Activated CD4-positive, alpha-beta T cell treated with anti-CD3 and anti-CD28 coated beads, Interleukin-2, amount 50 U/mL, for 48 hours (primary cell): ENCODE measurements around the gene NT5C2.
A peak's percentile ranks its signal among the peaks of the same experiment; 100 is the strongest.
"Not testable (repeated sequence)": the region's sequence is repeated elsewhere in the genome, so short reads cannot be mapped to it uniquely, and the experiment has no call there.

Experiments
- DNase-seq, 2 experiments: peaks; one replicate each; pipeline ENCODE4 v3.0.0-alpha.2; 2020

The NT5C2 gene

DNA sequence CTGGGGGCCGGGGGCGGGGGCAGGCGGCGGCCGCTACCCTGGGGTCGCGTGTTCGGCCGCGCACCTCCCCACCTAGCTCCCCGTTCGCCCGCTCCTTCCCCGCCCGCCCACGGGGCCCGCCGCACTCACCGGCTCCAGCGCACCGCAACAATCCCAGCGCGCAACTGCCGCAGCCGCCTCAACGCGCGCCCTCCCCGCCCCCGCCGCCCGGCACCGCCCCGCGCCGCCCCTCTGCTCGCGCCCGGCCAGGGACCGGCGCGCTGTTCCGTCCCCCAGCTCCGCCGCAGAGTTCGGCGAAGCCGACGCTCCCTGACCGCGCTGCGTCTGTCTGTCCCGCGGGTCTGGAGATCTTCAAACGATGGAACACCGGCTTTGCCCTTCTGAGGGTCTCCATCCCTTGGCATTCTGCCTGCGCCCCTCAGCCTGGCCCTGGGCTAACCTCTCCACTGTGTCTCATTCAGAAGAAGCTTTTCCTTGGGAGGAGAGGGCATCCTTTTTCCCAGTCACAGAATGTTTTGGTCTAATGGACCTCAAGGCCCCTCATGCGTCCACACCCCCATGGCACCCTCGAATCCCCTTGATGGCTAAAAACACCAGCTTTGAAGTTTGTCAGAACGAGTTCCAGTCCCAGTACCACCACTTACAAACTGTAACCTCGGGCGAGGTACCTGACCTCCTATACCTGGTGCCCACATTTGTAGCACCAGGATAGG lies at the start of gene NT5C2:
NT5C2 (minus strand) TSS at position 166 of the 713 bp plus-strand sequence. CDS start 18,314 bp downstream, outside the sequence.
- DNase-seq: peak; percentile 82 to 83

GRCh38 chr10:103241262-103242011 lies 48.4 kb upstream of the NT5C2 start:
- no peak for DNase-seq

DNA sequence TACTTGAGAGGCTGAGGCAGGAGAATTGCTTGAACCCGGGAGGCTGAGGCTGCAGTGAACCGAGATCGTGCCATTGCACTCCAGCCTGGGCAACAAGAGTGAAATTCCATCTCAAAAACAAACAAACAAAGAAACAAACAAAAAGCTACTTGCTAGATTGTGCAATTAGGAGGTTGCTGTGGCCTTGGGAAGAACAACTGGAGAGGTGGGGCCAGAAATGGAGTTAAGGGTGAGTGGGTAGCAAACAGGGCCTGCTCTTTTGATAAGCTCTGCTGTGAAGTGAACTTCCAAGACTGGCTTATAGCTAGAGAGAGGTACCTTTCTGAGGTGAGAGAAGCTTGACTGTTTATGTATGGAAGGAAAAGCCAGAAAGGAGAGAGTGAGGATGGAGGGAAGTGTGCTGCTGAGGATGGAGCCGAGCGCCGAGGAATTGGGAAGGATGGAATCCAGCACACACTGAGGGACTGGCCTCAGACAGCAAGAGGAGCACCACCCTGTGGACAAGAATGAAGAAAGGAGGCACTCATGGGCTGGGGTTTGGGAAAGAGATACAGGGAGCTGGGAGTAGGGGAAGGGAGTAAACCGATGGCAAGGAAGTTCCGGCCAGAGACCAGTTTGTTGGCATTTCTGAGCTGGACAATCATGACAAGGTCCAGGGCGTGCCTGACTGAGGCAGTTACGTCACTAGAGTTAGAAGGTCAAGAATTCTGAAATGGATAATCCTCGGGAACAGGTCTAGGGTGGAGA lies 45.6 kb upstream of the NT5C2 start:
- DNase-seq: no peak

- no peak for DNase-seq
These were observed 42.7 kb upstream of the NT5C2 start for GRCh38 chr10:103235775-103236174.

- DNase-seq: no peak
These were observed 39.9 kb upstream of the NT5C2 start for GRCh38 chr10:103232772-103233488.

GRCh38 chr10:103232131-103232673 lies 39.1 kb upstream of the NT5C2 start:
- no peak for DNase-seq

GRCh38 chr10:103231047-103231551 lies 38.0 kb upstream of the NT5C2 start:
- DNase-seq: no peak

DNA sequence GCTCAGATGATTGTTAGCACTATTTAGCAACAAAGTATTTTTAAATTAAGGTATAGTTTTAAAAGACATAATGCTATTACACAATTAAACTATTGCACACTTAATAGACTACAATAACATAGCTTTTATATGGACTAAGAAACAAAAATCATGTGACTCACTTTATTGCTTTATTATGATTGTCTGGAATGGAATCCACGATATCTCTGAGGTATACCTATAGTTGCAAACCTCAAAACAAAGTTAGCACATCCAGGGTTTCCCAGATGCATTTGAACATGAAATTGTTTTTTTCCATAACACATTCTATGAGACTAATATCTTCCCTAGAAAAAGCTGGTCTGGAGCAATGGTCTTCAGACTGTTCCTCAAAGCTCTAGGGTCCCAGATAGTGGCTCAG lies 34.3 kb upstream of the NT5C2 start:
- no peak for DNase-seq

DNA sequence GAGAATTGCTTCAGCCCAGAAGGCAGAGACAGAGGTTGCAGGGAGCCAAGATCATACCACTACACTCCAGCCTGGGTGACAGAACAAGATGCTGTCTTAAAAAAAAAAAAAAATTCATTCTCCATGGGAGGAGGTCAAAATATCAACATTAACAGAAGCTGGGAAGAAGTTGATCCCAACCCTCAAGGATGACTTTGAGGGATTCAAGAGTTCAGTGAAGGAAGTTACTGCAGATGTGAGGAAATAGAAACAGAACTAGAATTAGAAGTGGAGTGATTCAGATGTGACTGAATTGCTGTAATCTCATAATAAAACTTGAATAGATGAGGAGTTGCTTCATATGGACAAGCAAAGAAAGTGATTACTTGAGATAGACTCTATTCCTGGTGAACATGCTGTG lies 32.9 kb upstream of the NT5C2 start:
- no peak for DNase-seq

DNA sequence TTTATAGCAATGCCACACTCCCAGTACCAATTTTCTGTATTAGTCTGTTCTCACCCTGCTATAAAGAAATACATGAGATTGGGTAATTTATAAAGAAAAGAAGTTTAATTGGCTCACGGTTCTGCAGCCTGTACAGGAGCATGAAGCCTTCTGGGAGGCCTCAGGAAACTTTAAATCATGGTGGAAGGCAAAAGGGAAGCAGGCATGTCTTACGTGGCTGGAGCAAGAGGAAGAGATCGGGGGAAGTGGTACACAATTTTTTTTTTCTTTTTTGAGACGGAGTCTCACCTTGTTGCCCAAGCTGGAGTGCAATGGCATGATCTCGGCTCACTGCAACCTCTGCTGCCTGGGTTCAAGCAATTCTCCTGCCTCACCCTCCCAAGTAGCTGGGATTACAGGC lies 31.6 kb upstream of the NT5C2 start:
- DNase-seq: not testable (repeated sequence)

DNA sequence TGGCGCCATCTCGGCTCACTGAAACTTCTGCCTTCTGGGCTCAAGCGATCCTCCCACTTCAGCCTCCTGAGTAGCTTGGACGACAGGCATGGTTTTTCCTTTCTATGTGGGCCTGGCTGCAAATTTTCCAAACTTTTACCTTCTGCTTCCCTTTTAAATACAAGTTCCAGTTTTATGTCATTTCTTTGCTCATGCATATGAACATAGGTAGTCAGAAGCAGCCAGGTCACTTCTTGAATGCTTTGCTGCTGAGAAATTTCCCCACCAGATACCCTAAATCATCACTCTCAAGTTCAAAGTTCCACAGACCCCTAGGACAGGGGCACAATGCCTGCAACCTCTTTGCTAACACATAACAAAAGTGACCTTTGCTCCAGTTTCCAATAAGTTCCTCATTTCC lies 31.1 kb upstream of the NT5C2 start:
- DNase-seq: no peak

DNA sequence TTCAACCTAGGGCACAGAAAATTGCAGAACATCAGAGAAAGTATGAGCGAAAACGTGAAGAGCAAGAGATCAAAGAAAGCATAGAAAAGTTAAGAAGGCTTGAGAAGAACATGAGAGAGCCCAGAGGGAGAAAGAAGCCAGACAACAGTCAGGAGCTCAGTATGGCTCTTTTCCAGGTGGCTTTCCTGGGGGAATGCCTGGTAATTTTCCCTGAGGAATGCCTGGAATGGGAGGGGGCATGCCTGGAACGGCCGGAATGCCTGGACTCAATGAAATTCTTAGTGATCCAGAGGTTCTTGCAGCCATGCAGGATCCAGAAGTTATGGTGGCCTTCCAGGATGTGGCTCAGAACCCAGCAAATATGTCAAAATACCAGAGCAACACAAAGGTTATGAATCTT lies 23.3 kb upstream of the NT5C2 start:
- DNase-seq: not testable (repeated sequence)

GRCh38 chr10:103215601-103216000 lies 22.5 kb upstream of the NT5C2 start:
- no peak for DNase-seq

DNA sequence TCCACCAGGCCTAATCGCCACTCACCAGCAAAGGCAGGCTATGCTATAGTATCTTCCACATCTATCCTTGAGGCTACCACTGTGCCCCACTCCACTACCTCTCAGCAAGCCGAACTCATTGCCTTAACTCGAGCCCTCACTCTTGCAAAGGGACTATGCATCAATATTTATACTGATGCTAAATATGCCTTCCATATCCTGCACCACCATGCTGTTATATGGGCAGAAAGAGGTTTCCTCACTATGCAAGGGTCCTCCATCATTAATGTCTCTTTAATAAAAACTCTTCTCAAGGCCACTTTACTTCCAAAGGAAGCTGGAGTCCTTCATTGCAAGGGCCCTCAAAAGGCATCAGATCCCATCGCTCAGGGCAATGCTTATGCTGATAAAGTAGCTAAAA lies 17.2 kb upstream of the NT5C2 start:
- DNase-seq: not testable (repeated sequence)

DNA sequence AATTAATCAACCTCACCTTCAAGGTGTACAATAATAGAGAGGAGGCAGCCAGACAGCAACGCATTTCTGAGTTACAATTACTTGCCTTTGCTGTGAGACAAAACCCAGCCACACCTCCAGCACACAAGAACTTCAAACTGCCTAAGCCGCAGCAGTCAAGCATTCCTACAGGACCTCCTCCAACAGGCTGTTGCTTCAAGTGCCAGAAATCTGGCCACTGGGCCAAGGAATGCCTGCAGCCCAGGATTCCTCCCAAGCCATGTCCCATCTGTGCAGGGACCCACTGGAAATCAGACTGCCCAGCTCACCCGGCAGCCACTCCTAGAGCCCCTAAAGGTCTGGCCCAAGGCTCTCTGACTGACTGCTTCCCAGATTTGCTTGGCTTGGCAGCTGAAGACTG lies 14.6 kb upstream of the NT5C2 start:
- not testable (repeated sequence) for DNase-seq

GRCh38 chr10:103207141-103207540 lies 14.1 kb upstream of the NT5C2 start:
- DNase-seq: no peak

DNA sequence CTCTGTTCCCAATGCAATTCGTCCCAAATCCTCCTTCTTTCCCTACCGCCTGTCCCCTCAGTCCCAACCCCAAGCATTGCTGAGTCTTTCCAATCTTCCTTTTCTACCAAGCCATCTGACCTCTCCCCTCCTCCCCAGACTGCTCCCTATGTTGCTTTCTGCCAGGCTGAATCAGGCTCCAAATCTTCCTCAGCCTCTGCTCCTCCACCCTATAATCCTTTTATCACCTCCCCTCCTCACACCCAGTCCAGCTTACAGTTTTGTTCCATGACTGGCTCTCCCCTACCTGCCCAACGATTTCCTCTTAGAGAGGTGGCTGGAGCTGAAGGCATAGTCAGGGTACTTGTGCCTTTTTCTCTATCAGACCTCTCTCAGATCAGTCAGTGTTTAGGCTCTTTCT lies 13.6 kb upstream of the NT5C2 start:
- not testable (repeated sequence) for DNase-seq

DNA sequence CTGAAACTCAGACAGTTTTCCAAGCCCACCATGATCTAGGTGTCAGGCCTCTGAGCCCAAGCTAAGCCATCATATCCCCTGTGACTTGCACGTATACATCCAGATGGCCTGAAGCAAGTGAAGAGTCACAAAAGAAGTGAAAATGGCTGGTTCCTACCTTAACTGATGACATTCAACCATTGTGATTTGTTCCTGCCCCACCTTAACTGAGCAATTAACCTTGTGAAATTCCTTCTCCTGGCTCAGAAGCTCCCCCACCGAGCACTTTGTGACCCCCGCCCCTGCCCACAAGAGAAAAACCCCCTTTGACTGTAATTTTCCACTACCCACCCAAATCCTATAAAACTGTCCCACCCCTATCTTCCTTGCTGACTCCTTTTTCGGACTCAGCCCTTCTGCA lies 12.3 kb upstream of the NT5C2 start:
- not testable (repeated sequence) for DNase-seq

GRCh38 chr10:103204353-103205255 lies 11.5 kb upstream of the NT5C2 start:
- DNase-seq: no peak

DNA sequence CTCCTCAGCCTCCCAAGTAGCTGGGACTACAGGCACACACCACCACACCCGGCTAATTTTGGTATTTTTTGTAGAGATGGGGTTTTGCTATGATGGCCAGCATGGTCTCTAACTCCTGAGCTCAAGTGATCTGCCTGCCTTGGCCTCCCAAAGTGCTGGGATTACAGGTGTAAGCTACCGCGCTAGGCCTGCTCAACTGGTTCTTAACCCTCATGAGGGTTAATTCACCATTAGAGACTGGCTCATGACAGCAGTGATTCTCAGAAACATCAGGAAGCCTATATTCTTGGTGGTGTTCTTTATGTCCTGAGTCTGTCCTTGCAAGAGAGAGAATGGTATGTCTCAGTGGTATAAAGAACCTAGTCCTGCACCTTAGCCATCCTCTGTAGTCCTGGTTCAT lies 10.4 kb upstream of the NT5C2 start:
- no peak for DNase-seq

DNA sequence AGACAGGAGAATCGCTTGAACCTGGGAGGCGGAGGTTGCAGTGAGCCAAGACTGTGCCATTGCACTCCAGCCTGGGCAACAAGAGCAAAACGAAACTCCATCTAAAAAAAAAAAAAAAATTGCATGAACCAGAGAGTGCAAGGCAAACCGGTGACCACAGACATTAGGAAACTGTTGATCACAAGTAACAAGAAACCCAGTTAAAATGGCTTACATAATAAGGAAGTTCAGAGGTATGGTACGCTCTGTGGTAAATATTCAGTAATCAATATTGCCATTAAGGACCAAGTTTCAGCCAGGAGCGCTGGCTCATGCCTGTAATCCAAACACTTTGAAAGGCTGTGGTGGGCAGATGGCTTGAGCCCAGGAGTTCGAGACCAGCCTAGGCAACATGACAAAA lies 9.2 kb upstream of the NT5C2 start:
- no peak for DNase-seq
